HL-60 (cell line): ENCODE results near the gene CSGALNACT2.

Source experiments
- POLR2AphosphoS5 ChIP-seq: IDR thresholded peaks from 2 replicates; pipeline ENCODE4 v1.6.1; 2012; ENCODE audit warnings: low read depth
- SPI1 ChIP-seq: IDR thresholded peaks from 2 replicates; pipeline ENCODE4 v1.6.1; 2012; ENCODE audit warnings: low read depth, mild to moderate bottlenecking, borderline replicate concordance
- TF ChIP-seq, protein P1 (sequence below): IDR thresholded peaks from one replicate; pipeline ENCODE4 v1.5.1; 2011; ENCODE audit warnings: low read length, control low read depth, inconsistent platforms; ENCODE audit not compliant: insufficient read depth
- TF ChIP-seq, protein P2 (sequence below): IDR thresholded peaks from 2 replicates; pipeline ENCODE4 v1.6.1; 2012; ENCODE audit warnings: low read depth; ENCODE audit not compliant: insufficient replicate concordance

DNA sequence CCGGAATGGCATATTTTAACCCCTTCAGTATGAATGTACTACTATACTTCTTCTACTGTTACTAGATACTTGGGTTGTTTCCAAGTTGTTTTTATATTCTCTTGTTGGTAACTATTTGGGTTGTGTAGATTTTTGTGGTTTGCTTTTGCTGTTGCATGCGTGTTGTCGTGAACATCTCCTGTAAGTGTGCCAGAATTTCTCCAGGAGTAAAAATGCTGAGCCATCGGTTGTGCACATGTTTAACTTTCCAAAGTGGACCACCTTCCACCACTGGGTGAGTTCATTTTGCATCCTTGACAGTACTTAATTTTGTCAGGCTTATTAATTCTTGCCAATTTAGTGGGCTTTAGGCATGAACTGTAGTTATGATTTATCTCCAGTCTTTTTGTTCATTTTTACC is 47.9 kb downstream of the CSGALNACT2 start:
- TF ChIP-seq, protein P1, sequence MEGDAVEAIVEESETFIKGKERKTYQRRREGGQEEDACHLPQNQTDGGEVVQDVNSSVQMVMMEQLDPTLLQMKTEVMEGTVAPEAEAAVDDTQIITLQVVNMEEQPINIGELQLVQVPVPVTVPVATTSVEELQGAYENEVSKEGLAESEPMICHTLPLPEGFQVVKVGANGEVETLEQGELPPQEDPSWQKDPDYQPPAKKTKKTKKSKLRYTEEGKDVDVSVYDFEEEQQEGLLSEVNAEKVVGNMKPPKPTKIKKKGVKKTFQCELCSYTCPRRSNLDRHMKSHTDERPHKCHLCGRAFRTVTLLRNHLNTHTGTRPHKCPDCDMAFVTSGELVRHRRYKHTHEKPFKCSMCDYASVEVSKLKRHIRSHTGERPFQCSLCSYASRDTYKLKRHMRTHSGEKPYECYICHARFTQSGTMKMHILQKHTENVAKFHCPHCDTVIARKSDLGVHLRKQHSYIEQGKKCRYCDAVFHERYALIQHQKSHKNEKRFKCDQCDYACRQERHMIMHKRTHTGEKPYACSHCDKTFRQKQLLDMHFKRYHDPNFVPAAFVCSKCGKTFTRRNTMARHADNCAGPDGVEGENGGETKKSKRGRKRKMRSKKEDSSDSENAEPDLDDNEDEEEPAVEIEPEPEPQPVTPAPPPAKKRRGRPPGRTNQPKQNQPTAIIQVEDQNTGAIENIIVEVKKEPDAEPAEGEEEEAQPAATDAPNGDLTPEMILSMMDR, result no peak
- TF ChIP-seq, protein P2, sequence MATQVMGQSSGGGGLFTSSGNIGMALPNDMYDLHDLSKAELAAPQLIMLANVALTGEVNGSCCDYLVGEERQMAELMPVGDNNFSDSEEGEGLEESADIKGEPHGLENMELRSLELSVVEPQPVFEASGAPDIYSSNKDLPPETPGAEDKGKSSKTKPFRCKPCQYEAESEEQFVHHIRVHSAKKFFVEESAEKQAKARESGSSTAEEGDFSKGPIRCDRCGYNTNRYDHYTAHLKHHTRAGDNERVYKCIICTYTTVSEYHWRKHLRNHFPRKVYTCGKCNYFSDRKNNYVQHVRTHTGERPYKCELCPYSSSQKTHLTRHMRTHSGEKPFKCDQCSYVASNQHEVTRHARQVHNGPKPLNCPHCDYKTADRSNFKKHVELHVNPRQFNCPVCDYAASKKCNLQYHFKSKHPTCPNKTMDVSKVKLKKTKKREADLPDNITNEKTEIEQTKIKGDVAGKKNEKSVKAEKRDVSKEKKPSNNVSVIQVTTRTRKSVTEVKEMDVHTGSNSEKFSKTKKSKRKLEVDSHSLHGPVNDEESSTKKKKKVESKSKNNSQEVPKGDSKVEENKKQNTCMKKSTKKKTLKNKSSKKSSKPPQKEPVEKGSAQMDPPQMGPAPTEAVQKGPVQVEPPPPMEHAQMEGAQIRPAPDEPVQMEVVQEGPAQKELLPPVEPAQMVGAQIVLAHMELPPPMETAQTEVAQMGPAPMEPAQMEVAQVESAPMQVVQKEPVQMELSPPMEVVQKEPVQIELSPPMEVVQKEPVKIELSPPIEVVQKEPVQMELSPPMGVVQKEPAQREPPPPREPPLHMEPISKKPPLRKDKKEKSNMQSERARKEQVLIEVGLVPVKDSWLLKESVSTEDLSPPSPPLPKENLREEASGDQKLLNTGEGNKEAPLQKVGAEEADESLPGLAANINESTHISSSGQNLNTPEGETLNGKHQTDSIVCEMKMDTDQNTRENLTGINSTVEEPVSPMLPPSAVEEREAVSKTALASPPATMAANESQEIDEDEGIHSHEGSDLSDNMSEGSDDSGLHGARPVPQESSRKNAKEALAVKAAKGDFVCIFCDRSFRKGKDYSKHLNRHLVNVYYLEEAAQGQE, result no peak
- TF ChIP-seq POLR2AphosphoS5, result no peak
- TF ChIP-seq SPI1, result no peak
